GM19455 (cell line): Measurements from ENCODE around the gene PYDC2.

Experiments
- ATAC-seq: cut with Tn5 transposase; IDR thresholded peaks from one replicate; pipeline ENCODE4 v1.9.1; 2021; ENCODE audit not compliant: unreplicated experiment

Gene PYDC2

GRCh38 chr3:191461113-191461595, at the start of gene PYDC2:
Gene PYDC2, plus strand, starts transcription at chr3:191461163. Its CDS starts 0 bp downstream, at chr3:191461163.
- ATAC-seq = no peak

GRCh38 chr3:191412759-191413158, 48.2 kb upstream of the PYDC2 start:
- no peak for ATAC-seq

DNA sequence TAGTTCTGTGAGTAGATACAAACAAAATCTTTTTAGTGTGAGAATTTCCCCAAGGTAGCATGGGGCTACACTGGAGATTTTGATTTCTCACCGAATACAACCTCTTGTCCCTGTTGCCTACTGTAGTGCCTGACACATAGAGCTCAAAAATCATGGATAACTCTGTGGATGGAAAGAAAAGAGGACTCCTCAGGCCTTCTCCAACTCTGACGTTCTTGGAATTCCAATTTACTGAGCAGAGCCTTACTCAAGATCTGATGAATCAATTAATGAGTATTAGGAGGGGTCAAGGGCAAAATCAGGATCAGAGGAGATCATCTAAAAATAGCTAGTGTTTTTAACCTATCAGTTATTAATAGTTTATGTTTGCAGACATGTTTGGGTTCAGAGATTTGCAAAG, 46.7 kb upstream of the PYDC2 start:
- ATAC-seq = no peak

GRCh38 chr3:191414732-191415131, 46.2 kb upstream of the PYDC2 start:
- ATAC-seq = no peak

DNA sequence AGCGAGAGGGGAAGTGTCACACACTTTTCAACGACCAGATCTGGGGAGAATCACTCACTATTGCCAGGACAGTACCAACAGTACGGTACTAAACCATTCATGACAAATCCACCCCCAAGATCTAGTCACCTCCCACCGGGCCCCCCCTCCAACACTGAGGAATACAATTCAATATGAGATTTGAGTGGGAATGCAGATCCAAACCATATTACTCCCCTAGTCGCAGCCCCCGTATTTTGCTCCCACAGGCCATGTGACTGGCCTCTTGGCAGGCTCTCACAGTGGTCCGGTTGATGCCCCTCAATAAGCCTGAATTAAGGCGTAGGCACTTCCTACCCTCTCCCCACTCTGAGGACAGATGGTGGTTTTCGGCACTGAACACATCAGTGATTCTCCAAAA, 45.4 kb upstream of the PYDC2 start:
- no peak for ATAC-seq

- ATAC-seq = no peak
Observed at GRCh38 chr3:191417457-191417729, 43.6 kb upstream of the PYDC2 start.

DNA sequence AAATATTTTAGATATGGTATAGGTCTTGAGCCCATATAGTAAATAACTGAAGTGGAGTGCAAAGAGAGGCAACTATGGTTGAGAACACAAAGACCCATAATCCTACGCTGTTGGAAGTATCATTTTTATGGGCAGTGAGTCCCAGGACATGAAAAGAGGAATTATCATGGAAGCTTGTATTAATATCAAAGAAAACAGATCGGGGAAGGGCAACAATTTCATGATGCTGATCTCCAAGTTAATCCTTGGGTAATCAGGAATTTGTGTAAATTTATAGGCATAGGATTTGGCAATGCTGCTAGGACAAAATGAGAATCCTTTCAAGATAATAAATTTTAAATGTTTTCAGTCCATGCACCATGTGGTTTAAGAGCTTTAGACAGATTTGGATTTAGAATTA, 40.2 kb upstream of the PYDC2 start:
- no peak for ATAC-seq

DNA sequence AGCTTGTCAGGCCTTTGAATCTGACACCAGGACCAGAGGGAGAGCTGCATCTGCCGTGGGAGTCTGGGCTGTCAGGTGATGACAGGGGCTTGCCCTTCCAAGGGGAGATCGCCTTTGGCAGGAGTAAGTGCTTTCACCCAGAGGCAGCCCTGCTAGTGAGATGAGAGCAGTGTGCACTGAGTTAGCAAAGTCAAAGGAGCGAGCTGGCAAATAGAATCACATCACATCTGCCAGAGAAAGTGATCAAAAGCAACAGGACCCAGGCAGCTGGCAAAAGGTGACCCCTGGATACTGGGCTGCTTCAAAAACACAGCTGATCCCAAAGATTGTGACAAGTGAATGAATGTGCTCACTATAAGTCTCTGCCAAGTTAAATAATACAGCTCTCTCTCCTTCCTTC, 36.1 kb upstream of the PYDC2 start:
- ATAC-seq = no peak

DNA sequence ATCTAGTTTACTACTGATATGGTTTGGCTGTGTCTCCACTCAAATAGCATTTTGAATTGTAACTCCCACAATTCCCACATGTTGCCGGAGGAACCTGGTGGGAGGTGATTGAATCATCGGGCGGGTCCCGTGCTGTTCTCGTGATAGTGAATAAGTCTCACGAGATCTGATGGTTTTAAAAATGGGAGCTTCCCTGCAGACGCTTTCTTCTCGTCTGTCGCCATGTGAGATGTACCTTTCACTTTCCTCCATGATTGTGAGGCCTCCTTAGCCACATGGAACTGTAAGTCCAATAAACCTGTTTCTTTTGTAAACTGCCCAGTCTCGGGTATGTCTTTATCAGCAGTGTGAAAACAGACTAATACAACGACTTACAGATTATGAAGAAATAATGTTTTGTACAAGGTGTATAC, 35.6 kb upstream of the PYDC2 start:
- ATAC-seq = no peak

DNA sequence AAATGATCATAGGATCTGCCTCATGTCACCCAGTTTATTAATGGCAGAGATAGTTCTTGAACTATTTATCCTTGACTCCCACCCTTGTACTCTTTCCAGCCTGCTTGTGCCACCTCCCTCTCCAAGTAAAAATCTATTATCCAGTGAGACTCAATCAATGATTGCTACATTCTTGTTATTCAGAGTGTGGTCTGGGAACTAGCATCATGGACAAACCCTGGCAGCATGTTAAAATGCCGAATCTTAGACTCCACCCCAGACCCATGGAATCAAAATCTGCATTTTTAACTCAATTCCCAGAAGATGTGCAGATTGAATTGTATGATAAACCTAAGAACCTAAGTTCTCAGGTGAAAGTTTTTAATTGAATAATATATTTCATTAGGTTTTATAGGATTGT, 34.7 kb upstream of the PYDC2 start:
- no peak for ATAC-seq

DNA sequence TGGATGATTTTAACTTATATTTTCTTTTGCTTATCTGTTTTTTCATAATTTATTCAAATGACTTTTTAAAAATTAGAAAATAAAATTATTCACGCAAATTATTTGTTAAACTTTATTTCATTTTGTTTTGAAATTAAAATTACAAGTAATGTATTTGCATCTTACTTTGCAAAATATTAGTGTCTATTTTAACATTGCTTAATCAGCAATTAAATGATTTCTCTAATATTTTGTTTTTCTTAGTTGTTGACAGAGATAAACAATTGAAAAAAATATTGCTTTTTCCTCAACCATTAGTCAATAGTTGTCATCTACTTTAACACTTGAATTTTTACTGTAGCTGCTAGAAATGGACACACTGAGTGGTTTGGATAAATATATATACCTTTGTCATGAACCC, 32.8 kb upstream of the PYDC2 start:
- ATAC-seq = no peak

GRCh38 chr3:191430103-191430502, 30.9 kb upstream of the PYDC2 start:
- ATAC-seq = no peak

- ATAC-seq = no peak
Observed at GRCh38 chr3:191431160-191431822, 29.7 kb upstream of the PYDC2 start.

DNA sequence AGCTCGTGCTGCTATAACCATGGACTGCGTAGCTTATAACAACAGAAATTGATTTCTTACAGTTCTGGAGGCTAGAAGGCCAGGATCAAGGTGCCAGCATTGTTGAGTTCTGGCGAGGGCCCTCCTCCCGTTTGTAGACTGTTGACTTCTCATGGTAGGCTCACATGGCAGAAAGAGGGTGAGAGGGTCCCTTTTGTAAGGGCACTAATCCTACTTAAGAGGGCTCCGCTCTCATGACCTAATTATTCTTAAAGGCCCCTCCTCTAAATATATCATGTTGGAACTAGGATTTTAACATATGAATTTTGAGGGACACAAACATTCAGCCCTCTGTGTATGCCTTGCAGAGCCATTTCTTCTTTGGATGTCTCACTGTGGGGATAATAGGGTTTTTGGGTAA, 28.8 kb upstream of the PYDC2 start:
- no peak for ATAC-seq

GRCh38 chr3:191434024-191434423, 26.9 kb upstream of the PYDC2 start:
- ATAC-seq = no peak

- no peak for ATAC-seq
Observed at GRCh38 chr3:191435981-191436380, 25.0 kb upstream of the PYDC2 start.

- ATAC-seq = no peak
Observed at GRCh38 chr3:191438150-191438814, 22.7 kb upstream of the PYDC2 start.

GRCh38 chr3:191440532-191440931, 20.4 kb upstream of the PYDC2 start:
- ATAC-seq = no peak

- ATAC-seq = no peak
Observed at GRCh38 chr3:191441687-191442086, 19.3 kb upstream of the PYDC2 start.

DNA sequence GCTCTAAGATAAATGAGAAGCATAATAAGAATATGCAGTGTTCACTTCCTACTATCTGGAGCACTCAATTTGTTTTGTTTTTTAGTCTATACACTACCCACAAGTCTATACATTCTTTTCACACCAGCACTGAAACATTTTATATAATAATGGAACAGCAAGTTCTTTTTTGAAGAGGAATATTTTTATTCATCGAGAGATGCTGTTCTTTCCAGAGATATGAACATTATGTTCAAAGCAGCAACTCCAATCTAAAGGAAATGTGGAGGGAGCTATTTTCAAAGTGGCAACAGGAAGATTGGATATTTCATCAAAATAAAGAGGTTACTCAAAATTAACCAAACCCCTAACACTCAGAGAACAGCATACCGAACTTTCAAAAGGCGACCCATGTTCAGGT, 16.4 kb upstream of the PYDC2 start:
- ATAC-seq = no peak

- ATAC-seq = no peak
Observed at GRCh38 chr3:191449256-191449655, 11.7 kb upstream of the PYDC2 start.

GRCh38 chr3:191455257-191455952, 5.6 kb upstream of the PYDC2 start:
- peak; percentile 86 for ATAC-seq
